Heart right ventricle (tissue), 16 donors: Measurements from ENCODE around the gene UBL3. TPM values are rescaled to one million over a fixed set of nuclear protein-coding genes. Genes with fewer than 3 reads are reported as not detected.

ENCODE experiments used
- ATAC-seq, 8 donors: fragments of 200-7000 bp; cut with Tn5 transposase; one replicate each; pipeline ENCODE4 v1.9.1; 2020; ENCODE audit warnings: mild to moderate bottlenecking in 8 of 8, moderate library complexity in 8 of 8, moderate number of reproducible peaks in 1 of 8
- DNase-seq, 2 donors: peaks; one replicate each; pipeline ENCODE4 v3.0.0-alpha.2; 2020
- H3K27ac ChIP-seq, 10 donors: fragments of 200-600 bp; sonication (generic) in 2 of 10; one replicate each; pipeline versions ENCODE4 v1.5.0 to v1.8.0; 2020 to 2022; ENCODE audit warnings: mild to moderate bottlenecking in 3 of 10
- H3K27me3 ChIP-seq, 7 donors: fragments of 200-600 bp; one replicate each; pipeline ENCODE4 v1.8.0; 2021 to 2022; ENCODE audit warnings: mild to moderate bottlenecking in 2 of 7
- H3K36me3 ChIP-seq, 9 donors: fragments of 200-600 bp; sonication (generic) in 1 of 9; one replicate each; pipeline versions ENCODE4 v1.5.0 to v1.8.0; 2020 to 2022; ENCODE audit warnings: mild to moderate bottlenecking in 2 of 9
- H3K4me1 ChIP-seq, 9 donors: fragments of 200-600 bp; sonication (generic) in 1 of 9; one replicate each; pipeline versions ENCODE4 v1.5.0 to v1.8.0; 2020 to 2022; ENCODE audit warnings: mild to moderate bottlenecking in 4 of 9
- H3K4me3 ChIP-seq, 10 donors: fragments of 200-600 bp; sonication (generic) in 2 of 10; one replicate each; pipeline versions ENCODE4 v1.5.0 to v1.8.0; 2020 to 2022; ENCODE audit warnings: mild to moderate bottlenecking in 7 of 10, moderate library complexity in 2 of 10
- H3K9me3 ChIP-seq, 11 donors: fragments of 200-600 bp in 10 of 11; sonication (generic) in 2 of 11; one replicate each; pipeline versions ENCODE4 v1.5.0 to v1.8.0; 2013 to 2022; ENCODE audit warnings: mild to moderate bottlenecking in 2 of 11, control low read depth in 1 of 11, moderate library complexity in 1 of 11
- WGBS, 2 donors: extraction: QIAGEN DNeasy Blood & Tissue Kit; methylation state at CpG; one replicate each; pipeline ENCODE4 v1.1.7; 2013; ENCODE audit warnings: inconsistent platforms in 1 of 2; 5-methylcytosine and 5-hydroxymethylcytosine counted together
- intact Hi-C, 10 donors: fragments of 100-400 bp; cut with DNase I; formaldehyde crosslinking; loops; one replicate each; pipeline versions ENCODE4 v1.11.1 to v1.14.2; 2022
- polyA plus RNA-seq, 2 donors: library from polyadenylated mRNA; stranded (reverse); fragments of 200-250 nt; gene quantifications; one replicate each; pipeline ENCODE4 v1.2.3, GENCODE V29; 2013
- total RNA-seq, 10 donors: library from RNA; stranded (reverse); fragmentation: NEBNext Ultra II Directional in 3 of 10; extraction: Animal tissue kit (Norgen Biotek cat#: 25700) in 3 of 10; gene quantifications; one replicate each; pipeline versions ENCODE4 v1.2.1 to v1.2.4, GENCODE V29; 2021 to 2023
- TF ChIP-seq, protein P1 (sequence below), 9 donors: fragments of 200-600 bp; sonication (generic) in 2 of 9; IDR thresholded peaks; one replicate each; pipeline versions ENCODE4 v1.5.0 to v1.8.0; 2021 to 2022; ENCODE audit warnings: antibody characterized with exemption in 9 of 9, mild to moderate bottlenecking in 5 of 9, moderate library complexity in 1 of 9
- donor health status: Arrhythmogenic right ventricular cardiomyopathy.
- donor health status: ischemic (EF 13 %, LVEDD 7.1; RV severe dilation, severe dysfunction).
- donor health status: healthy with polysubstance abuse.
- donor health status: DM: no; HTN: yes; CAD: no.
- donor health status: DM: no; HTN: no; CAD: no.
- donor health status: ischemic (EF 25% LVEDD 6.9; RV normal size, moderate dysfunction).
- donor health status: ischemic (EF 25% LVEDD 5.7; RV mildly dilated, moderate dysfunction).
- donor health status: healthy.
- donor health status: DM: yes; HTN: yes; CAD: no.
- donor health status: Ischemic cardiomyopathy.
- donor health status: ischemic (EF 35%, LVEDD 5.7; RV mildly dilated, moderate dysfunction).
- donor health status: nonischemic (EF 11% LVEDD 7.7; RV severe dilation, severe dysfunction).
- donor health status: DM: yes; HTN: yes; CAD: no.
- donor health status: PGD.
- donor health status: ischemic (EF 29% LVEDD 5.4; RV normal size, mild dysfunction).
- donor health status: nonischemic (EF 23%, LVEDD 6.1; RV moderate dilation, normal function).

The UBL3 gene
- total and polyA plus RNA-seq, 12 donors, result 6.7 to 24.3 (median 20.8) TPM

DNA sequence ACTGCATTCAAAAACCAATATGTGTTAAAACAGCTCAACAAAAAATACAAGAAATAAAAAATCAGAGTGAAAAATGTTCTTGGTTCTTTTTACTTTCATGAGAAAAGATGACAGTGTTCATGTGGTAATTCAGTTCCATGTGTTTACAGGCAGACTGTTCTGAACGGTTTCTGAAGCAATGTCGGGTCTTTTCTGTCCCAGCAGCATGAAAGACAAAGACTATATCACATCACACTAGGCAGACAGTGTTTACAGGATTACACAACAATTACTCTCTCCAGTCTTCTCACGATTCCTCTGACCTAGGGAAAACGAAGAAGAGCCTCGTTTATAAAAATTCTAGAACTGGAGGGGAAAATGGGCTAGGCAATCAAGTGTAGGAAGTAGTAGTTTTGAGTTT is 83.4 kb downstream of the UBL3 start:
- DNase-seq (no peak), ATAC-seq (no peak)
- no peaks in the 10 kb centered on the region for H3K9me3 ChIP-seq
- intact Hi-C loops, result loop anchor here in 2 of 10 donors (5.0 to 10.0 kb wide), 2 partner anchors 158 to 345 kb away; no protein-coding TSS in a partner anchor
- no peaks in the 10 kb centered on the region for H3K27me3 ChIP-seq
- TF ChIP-seq, protein P1, sequence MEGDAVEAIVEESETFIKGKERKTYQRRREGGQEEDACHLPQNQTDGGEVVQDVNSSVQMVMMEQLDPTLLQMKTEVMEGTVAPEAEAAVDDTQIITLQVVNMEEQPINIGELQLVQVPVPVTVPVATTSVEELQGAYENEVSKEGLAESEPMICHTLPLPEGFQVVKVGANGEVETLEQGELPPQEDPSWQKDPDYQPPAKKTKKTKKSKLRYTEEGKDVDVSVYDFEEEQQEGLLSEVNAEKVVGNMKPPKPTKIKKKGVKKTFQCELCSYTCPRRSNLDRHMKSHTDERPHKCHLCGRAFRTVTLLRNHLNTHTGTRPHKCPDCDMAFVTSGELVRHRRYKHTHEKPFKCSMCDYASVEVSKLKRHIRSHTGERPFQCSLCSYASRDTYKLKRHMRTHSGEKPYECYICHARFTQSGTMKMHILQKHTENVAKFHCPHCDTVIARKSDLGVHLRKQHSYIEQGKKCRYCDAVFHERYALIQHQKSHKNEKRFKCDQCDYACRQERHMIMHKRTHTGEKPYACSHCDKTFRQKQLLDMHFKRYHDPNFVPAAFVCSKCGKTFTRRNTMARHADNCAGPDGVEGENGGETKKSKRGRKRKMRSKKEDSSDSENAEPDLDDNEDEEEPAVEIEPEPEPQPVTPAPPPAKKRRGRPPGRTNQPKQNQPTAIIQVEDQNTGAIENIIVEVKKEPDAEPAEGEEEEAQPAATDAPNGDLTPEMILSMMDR (IDR thresholded peaks at IDR 0.05), result no peak
- no peak overlapping the region for H3K4me3 ChIP-seq
- no peaks in the 10 kb centered on the region for H3K4me1 ChIP-seq
- 87 to 90% methylated on average over 5 of the region's 5 CpGs for WGBS, 2 donors
- H3K36me3 ChIP-seq, result peaks cover 0 to 54% (median 13%) of the 10 kb centered on the region in 9 donors
- H3K27ac ChIP-seq, result no peak overlapping the region

- no peaks in the 10 kb centered on the region for H3K27me3 ChIP-seq
- no peak overlapping the region for H3K4me3 ChIP-seq
- intact Hi-C loops, result loop anchor here in 1 of 10 donors (10.0 kb wide), 1 partner anchor 161 kb away; no protein-coding TSS in a partner anchor
- H3K9me3 ChIP-seq, result peaks cover 0 to 13% (median 0%) of the 10 kb centered on the region in 11 donors
- TF ChIP-seq, protein P1 (IDR thresholded peaks at IDR 0.05), result no peak
- WGBS, 2 donors, result 84 to 93% methylated on average over 2 of the region's 2 CpGs
- no peak for DNase-seq
- peaks cover 0 to 6% (median 0%) of the 10 kb centered on the region in 9 donors for H3K4me1 ChIP-seq
- no peak for ATAC-seq
- H3K27ac ChIP-seq, result no peak overlapping the region
- peaks cover 0 to 46% (median 13%) of the 10 kb centered on the region in 9 donors for H3K36me3 ChIP-seq
These were observed 86.8 kb downstream of the UBL3 start for GRCh38 chr13:29763436-29764180.

- Histone ChIP-seq H3K4me1 (peaks cover 0 to 6% (median 0%) of the 10 kb centered on the region in 9 donors), H3K9me3 (peaks cover 0 to 13% (median 0%) of the 10 kb centered on the region in 11 donors), H3K27ac (no peak overlapping the region), H3K36me3 (peaks cover 0 to 28% (median 5%) of the 10 kb centered on the region in 9 donors), H3K27me3 (no peaks in the 10 kb centered on the region), H3K4me3 (no peak overlapping the region)
- WGBS, 2 donors, result 68 to 74% methylated on average over 4 of the region's 4 CpGs
- intact Hi-C loops, result loop anchor here in 1 of 10 donors (10.0 kb wide), 1 partner anchor 163 kb away; no protein-coding TSS in a partner anchor
- ATAC-seq (no peak), DNase-seq (no peak)
- TF ChIP-seq, protein P1 (IDR thresholded peaks at IDR 0.05), result no peak
These were observed 88.6 kb downstream of the UBL3 start for GRCh38 chr13:29761815-29762214.

- H3K4me3 ChIP-seq, result no peak overlapping the region
- TF ChIP-seq, protein P1 (IDR thresholded peaks at IDR 0.05), result no peak
- peaks cover 0 to 13% (median 0%) of the 10 kb centered on the region in 11 donors for H3K9me3 ChIP-seq
- intact Hi-C loops, result loop anchor here in 1 of 10 donors (10.0 kb wide), 1 partner anchor 164 kb away; no protein-coding TSS in a partner anchor
- H3K4me1 ChIP-seq, result peaks cover 0 to 6% (median 0%) of the 10 kb centered on the region in 9 donors
- H3K36me3 ChIP-seq, result peaks cover 0 to 21% (median 0%) of the 10 kb centered on the region in 9 donors
- ATAC-seq, result no peak
- no peak overlapping the region for H3K27ac ChIP-seq
- no peak for DNase-seq
- WGBS, 2 donors, result 63 to 64% methylated on average over 3 of the region's 3 CpGs
- no peaks in the 10 kb centered on the region for H3K27me3 ChIP-seq
These were observed 89.3 kb downstream of the UBL3 start for GRCh38 chr13:29761160-29761559.
